ENCODE measurements around the gene CNTLN.
"Not testable (repeated sequence)": the region's sequence is repeated elsewhere in the genome, so short reads cannot be mapped to it uniquely, and the experiment has no call there.

The CNTLN gene

GRCh38 chr9:17293685-17294084, 158.8 kb downstream of the CNTLN start:
- no peak for DNase-seq (ENCODE audit: low read depth)

DNA sequence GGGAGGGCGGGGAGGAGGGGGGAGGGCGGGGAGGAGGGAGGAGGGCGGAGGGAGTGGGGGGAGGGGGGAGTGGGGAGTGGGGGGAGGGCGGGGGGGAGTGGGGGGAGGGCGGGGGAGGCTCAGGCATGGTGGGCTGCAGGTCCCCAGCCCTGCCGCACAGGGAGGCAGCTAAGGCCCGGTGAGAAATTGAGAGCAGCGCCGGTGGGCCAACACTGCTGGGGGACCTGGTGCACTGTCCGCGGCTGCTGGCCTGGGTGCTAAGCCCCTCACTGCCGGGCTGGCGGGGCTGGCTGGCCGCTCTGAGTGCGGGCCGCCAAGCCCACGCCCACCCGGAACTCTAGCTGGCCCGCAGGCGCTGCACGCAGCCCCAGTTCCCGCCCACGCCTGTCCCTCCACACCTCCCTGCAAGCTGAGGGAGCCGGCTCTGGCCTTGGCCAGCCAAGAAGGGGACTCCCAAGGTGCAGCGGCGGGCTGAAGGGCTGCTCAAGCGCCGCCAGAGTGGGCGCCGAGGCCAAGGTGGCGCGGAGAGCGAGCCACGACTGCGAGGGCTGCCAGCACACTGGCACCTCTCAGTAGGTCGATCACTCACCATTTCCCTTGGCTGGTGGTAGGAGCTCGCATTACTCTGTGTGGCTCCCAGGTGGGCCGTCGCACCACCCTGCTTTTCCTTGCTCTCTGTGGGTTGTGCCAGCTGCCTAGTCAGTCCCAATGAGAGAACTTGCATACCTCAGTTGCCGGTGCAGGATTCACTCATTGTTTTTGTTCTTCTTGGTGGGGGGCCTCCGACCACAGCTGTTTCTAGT, 160.2 kb downstream of the CNTLN start:
- no peak for DNase-seq (ENCODE audit: low read depth)

GRCh38 chr9:17315341-17315740, 180.5 kb downstream of the CNTLN start:
- no peak for DNase-seq (ENCODE audit: low read depth)

GRCh38 chr9:17318821-17319320, 184.0 kb downstream of the CNTLN start:
- DNase-seq (ENCODE audit: low read depth), result no peak

DNA sequence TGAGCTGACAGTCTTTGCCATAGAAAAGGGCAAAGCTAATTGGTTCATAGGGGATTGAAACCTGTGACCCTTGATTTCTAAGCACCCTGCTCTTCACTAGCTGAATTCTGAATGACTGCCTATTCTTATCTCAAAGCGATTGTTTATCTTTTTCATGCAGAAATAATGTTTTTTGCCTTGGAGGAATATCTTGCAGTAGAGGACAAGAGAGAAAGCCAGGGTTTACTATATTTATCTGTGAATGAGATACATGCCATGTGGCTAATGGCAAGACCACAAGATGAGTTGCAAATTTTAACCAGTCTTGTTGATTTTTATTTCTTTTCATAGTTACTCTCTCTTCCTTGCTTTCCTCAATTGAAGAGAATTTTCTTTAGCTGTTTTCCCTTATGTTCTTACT, 185.0 kb downstream of the CNTLN start:
- DNase-seq (ENCODE audit: low read depth), result no peak

DNA sequence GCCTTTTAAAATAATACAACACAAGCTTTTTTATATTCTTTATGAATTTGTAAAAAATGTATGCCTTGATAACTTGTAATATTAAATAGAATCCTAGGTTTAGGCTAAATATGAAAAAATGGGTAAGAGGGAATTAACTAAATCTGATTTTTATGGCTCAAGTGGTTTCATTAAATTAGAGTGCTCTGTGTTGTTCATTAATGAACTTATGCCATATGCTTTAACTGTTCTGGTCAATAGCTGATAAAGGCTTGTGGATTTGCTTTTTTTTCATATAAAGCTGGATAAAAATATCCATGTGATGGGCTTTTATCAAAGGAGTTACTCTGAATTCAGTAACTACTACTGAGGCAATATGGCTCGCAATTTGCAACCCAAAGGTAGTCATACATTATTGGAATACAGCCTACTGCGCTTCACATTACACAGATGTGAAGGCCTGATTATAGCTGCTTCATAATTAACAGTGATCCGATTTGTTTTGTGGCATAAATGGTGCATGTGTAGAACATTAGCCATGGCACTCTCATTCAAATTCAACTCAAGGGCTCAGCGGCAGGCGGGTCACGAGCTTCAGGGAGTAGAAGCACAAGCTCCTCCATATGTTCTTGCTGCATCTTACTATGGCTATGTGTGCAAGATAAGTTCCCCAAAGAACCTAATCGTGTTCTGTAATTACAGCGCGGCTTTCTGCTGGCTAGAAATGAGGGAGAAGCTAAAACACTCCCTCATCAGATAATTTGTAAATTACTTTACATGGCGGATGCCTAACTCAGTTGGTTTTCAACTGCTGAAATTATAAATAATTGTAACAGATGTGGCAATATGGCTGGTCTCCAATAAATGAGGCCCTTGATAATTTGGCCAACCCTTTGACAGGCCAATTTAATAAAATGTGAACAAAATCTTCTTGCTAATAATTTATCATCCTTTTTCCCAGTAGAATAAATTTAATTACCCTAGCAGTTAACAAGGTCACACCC, 188.3 kb downstream of the CNTLN start:
- DNase-seq (ENCODE audit: low read depth), result no peak

GRCh38 chr9:17328331-17328730, 193.5 kb downstream of the CNTLN start:
- no peak for DNase-seq (ENCODE audit: low read depth)

DNA sequence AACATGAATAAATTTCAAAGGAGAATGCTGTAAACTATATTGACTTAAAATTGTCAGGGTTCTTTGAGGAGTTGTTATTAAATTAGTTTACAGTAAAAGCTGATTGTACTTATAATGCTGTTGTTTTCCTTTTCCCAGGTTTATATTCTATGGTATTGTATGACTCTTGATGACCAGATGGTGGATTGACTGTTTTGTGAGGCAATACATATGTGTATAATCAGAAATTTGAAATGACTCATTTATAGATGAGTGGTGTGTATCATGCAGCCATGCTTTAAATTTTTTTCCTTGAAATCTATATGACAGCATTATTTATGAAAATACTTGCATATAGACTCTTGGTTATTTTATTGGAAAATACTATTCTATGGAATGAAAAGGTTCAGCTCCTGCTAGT, 195.3 kb downstream of the CNTLN start:
- DNase-seq (ENCODE audit: low read depth), result no peak

DNA sequence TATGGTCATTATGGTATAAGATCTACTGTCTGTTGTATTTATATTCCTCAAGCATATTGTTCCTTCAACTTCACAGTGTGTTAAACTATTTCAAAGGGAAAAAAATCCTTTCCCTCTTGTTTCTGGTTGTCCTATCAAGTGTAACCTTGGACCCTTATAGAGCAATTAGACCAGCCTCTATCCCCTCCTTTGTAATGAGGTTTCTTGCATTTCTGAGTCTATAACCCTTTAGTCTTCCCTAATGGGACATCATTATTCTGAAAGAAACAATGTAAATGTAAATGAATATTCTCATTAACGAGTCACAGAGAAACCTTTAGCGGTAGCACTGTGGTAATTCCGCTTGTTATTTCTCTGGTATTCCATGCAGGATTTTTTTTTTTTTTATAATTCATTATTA, 197.3 kb downstream of the CNTLN start:
- no peak for DNase-seq (ENCODE audit: low read depth)

DNA sequence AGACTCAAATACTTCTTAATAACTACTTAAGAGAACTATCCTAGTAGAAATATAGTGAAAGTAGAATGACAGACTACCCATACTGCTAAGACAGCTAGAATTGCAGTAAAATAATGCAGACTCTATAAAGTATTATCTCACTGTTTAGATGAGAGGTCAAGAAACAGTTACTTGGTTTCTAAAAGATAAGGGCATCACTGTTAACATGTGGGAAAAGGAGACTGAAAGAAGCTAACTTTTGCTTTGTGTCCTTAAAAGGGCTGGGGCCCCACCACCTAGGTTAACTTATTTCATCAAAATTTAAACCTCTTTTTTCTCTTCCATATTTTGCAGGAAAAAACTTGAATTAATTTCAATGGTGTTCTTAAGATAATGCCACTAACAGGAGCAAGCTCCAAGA, 204.3 kb downstream of the CNTLN start:
- DNase-seq (ENCODE audit: low read depth), result no peak

DNA sequence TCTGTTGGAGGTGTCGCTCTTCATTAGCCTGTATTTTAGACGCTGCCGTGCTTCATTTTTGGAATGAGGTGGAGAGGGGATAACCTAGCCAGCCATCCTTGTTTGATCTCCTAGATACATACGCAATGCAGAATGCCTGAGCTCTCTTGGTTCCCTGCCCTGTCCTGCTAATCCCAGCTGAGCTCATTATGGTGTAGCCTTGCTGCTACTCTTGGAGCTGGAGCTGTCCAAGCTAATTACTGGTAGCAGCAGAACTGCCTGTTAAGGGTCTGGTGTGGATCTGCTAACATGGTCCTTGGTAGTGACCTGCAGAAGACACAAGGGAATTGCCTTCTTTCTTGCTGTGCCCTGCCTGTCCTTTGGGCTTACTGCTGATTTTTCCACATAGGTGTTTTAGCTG, 207.9 kb downstream of the CNTLN start:
- DNase-seq (ENCODE audit: low read depth), result no peak

DNA sequence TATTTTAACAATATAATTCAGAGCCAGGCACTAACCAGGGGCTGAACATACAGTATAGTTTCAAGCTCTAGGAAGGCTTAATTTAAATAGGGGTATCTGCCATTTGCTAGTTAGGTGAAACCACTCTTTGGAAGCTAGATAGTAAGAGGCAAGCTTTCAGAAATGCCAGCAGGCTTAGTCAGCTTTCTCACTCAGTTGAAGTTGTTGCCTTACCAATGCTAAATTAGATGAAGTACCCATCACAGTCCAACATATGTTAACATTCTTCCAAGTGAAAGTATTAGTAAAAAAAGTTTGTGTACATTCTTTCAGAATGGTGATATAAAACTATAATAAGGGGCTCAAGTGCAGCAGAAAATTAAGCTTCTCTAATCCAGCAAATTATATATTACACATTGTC, 215.0 kb downstream of the CNTLN start:
- DNase-seq (ENCODE audit: low read depth), result no peak

DNA sequence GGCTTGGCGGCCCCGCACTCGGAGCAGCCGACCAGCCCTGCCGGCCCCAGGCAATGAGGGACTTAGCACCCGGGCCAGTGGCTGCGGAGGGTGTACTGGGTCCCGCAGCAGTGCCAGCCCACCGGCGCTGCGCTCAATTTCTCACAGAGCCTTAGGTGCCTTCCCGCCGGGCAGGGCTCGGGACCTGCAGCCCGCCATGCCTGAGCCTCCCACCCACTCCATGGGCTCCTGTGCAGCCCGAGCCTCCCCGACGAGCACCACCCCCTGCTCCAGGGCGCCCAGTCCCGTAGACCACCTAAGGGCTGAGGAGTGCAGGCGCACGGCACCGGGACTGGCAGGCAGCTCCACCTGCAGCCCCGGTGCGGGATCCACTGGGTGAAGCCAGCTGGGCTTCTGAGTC, 219.2 kb downstream of the CNTLN start:
- DNase-seq (ENCODE audit: low read depth), result not testable (repeated sequence)

DNA sequence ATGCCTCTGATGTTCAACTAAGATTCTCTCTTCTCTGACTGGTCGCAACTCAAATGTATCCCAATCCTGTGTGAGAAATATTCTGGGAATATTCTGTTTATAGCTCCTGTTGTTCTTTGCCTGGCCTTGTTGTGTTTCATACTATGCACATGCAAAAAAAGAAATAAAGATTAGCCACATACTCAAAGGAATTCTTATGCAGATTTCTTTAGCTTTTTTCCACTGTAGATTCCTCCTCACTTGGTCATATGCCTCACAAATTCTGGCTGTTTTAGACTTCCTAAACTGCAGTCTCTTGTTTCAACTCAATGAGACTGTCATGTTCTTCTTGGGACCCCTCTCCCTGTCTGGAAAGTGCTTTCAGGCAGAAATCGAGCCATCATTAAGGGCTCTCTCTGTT, 226.5 kb downstream of the CNTLN start:
- DNase-seq (ENCODE audit: low read depth), result no peak

DNA sequence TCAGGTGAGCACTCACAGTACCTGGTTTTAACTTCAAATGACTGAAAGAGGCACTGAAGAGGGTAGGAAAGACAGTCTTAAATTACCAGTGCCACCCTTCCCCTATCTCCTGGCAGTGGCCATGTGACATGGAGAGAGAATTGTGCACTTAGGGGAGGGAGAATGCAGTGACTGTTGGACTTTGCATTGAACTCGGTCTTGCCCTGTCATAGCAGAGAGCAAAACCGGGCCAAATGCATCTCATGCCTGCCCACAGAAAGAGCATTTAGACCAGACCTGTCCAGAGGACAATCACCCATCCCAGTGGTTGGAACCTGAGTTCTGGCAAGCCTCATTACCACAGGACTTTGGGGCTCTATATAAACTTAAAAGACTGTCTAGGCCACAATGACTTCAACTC, 232.2 kb downstream of the CNTLN start:
- no peak for DNase-seq (ENCODE audit: low read depth)

GRCh38 chr9:17380126-17380861, 245.5 kb downstream of the CNTLN start:
- DNase-seq (ENCODE audit: low read depth), result no peak

DNA sequence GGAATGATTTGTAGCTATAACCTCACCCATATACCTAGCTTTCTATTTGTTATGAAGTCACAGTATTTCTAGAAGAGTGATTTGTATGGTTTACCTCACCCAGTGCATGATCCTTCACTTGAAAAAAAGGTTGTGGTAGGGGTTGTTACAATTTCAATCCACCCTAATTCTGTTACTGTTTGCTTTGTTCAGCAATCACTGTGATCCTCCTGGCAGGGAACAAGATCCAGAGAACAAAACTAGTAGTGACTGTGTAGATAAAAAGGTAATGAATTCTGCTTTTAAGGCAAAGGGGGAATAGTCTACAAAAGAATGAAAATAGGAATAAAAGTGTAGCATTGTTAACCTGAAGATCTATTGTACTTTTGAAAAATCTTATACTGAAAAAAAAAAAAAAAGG, 252.7 kb downstream of the CNTLN start:
- DNase-seq (ENCODE audit: low read depth), result no peak

GRCh38 chr9:17389026-17389425, 254.2 kb downstream of the CNTLN start:
- no peak for DNase-seq (ENCODE audit: low read depth)

GRCh38 chr9:17394881-17395510, 260.2 kb downstream of the CNTLN start:
- no peak for DNase-seq (ENCODE audit: low read depth)

GRCh38 chr9:17397166-17397728, 262.4 kb downstream of the CNTLN start:
- not testable (repeated sequence) for DNase-seq (ENCODE audit: low read depth)

- DNase-seq (ENCODE audit: low read depth), result no peak
Observed at GRCh38 chr9:17398350-17398749, 263.5 kb downstream of the CNTLN start.
